Mucosa of rectum (tissue), 2 donors: ENCODE data around the gene ADAM30.

Source experiments
- H3K27ac ChIP-seq, 2 donors: one replicate each; pipeline ENCODE4 v1.7.0; 2013; ENCODE audit warnings: inconsistent platforms in 2 of 2, low read depth in 2 of 2, low read length in 2 of 2
- H3K27me3 ChIP-seq, 2 donors: one replicate each; pipeline ENCODE4 v1.7.0; 2013; ENCODE audit warnings: low read length in 2 of 2; ENCODE audit not compliant: control insufficient read depth in 2 of 2, insufficient read depth in 2 of 2
- H3K36me3 ChIP-seq, 2 donors: one replicate each; pipeline ENCODE4 v1.7.0; 2013; ENCODE audit warnings: low read length in 2 of 2; ENCODE audit not compliant: control insufficient read depth in 2 of 2, insufficient read depth in 2 of 2
- H3K4me1 ChIP-seq, 2 donors: one replicate each; pipeline ENCODE4 v1.7.0; 2013; ENCODE audit warnings: low read length in 2 of 2, mild to moderate bottlenecking in 1 of 2; ENCODE audit not compliant: control insufficient read depth in 2 of 2, insufficient read depth in 2 of 2
- H3K4me3 ChIP-seq, 2 donors: one replicate each; pipeline ENCODE4 v1.7.0; 2013; ENCODE audit warnings: low read length in 2 of 2
- H3K9ac ChIP-seq, 2 donors: one replicate each; pipeline ENCODE4 v1.7.0; 2013; ENCODE audit warnings: low read length in 2 of 2, low read depth in 1 of 2, mild to moderate bottlenecking in 1 of 2
- H3K9me3 ChIP-seq, 2 donors: one replicate each; pipeline ENCODE4 v1.7.0; 2013; ENCODE audit warnings: low read length in 2 of 2; ENCODE audit not compliant: control insufficient read depth in 2 of 2
- donor health status: healthy.
- donor health status: Normal muscosa, but diverticular disease.

The ADAM30 gene

DNA sequence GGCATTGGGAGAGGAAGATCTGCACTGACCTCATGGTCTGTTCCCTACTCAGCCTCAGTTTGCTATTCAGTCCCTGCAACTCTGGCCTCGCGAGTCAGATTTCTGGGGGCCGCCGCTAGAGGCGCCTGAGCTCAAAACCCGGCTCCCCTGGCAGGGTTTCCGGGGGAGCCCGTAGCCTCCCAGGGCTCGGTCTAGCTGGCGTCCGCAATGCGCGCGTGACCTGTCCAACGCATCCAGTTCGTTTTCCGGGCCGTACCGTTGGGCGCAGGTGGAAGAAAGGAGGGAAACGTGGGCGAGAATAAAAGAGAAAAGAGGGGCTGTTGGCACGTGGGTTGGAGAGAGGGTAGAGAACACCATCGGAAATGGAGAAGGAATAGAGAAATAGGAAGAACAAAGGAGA lies at the start of gene ADAM30:
ADAM30 (minus strand) TSS at position 213 of the 400 bp plus-strand sequence; CDS start at position 34, 179 bp downstream.
- Histone ChIP-seq H3K4me1 (no peaks in the 10 kb centered on the region), H3K27me3 (no peaks in the 10 kb centered on the region), H3K4me3 (no peak within 1 kb of the TSS), H3K27ac (no peak within 1 kb of the TSS), H3K9me3 (no peaks in the 10 kb centered on the region), H3K36me3 (no peaks in the 10 kb centered on the region), H3K9ac (no peak within 1 kb of the TSS)

DNA sequence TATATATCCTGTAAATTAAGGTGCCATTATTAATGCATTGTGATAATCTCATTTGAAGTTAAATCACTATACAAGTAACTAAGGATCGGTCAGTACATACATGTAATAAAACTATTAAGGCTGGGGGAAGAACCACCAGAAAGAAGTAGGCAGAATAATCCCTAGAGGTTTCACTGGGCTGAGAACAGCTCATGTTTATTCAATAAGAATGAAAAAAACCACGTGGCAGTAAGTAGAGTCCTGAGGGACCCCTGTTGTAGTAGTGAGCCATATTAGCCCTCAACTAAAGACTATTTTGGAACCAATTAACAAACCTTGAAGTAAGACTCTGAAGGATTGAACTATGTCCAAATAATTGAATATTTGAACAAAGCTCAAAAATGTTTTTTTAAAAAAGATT lies 46.9 kb upstream of the ADAM30 start:
- Histone ChIP-seq H3K4me1 (no peaks in the 10 kb centered on the region), H3K9me3 (no peaks in the 10 kb centered on the region), H3K9ac (no peak overlapping the region), H3K36me3 (peaks cover 21 to 25% of the 10 kb centered on the region in 2 donors), H3K27me3 (no peaks in the 10 kb centered on the region), H3K4me3 (no peak overlapping the region), H3K27ac (no peak overlapping the region)

DNA sequence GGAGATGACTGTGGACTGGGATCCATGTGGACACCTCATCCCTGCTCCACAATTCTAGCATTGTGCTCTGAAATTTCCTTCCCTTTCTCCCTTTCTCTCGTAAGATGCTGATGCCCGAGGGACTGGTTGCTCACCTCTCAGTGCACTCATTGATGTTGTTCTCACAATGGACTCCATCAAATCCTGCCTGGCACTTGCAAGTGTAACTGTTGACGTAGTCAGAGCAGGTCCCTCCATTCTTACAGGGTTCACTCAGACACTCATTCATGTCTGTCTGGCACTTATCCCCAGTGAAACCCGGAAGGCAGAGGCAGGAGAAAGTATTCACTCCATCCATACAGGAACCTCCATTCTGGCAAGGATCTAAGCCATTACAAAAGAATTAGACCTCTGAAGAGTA lies 45.1 kb upstream of the ADAM30 start:
- Histone ChIP-seq H3K9ac (no peak overlapping the region), H3K27me3 (no peaks in the 10 kb centered on the region), H3K4me1 (no peaks in the 10 kb centered on the region), H3K4me3 (no peak overlapping the region), H3K9me3 (no peaks in the 10 kb centered on the region), H3K27ac (no peak overlapping the region), H3K36me3 (peaks cover 29 to 33% of the 10 kb centered on the region in 2 donors)

DNA sequence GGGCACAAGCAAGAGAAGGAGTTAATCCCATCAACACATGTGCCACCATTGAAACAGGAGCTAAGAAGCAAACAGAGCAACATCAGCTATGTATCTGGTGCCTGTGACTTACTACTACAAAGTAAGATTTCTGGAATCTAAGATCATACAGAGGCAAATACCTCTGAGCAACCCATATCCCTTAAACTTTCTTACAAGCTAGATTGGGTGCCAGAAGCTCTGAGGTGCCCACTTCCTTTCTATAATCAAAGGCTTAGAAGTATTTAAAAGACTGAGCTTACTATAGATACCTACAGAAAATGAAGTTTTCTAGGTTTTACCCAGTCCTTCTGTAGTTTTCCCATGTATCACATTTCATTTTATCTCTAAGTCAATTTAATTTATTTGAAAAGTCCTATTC lies 44.4 kb upstream of the ADAM30 start:
- no peak overlapping the region for H3K9ac ChIP-seq
- H3K9me3 ChIP-seq: no peaks in the 10 kb centered on the region
- no peaks in the 10 kb centered on the region for H3K27me3 ChIP-seq
- H3K4me3 ChIP-seq: no peak overlapping the region
- peaks cover 34 to 39% of the 10 kb centered on the region in 2 donors for H3K36me3 ChIP-seq
- H3K4me1 ChIP-seq: no peaks in the 10 kb centered on the region
- H3K27ac ChIP-seq: no peak overlapping the region

DNA sequence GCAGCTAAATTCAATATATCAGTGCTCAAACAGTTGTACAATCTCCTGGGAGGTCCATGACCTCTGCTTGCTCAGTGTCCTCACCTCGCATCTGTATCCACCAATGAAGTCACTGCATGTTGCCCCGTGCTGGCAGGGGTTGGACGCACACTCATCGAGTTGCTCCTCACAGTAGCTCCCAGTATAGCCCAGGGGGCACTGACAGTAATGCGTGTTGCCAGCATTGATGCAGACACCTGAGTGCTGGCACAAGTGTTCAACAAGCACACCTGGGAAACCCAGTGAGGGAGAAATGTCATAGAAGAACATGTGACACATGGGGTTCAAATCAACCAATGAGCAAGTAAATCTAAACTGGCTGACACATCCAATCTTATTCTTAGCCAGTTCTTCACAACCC lies 40.9 kb upstream of the ADAM30 start:
- Histone ChIP-seq H3K4me3 (no peak overlapping the region), H3K27me3 (no peaks in the 10 kb centered on the region), H3K4me1 (no peaks in the 10 kb centered on the region), H3K36me3 (peaks cover 56 to 65% of the 10 kb centered on the region in 2 donors), H3K27ac (no peak overlapping the region), H3K9me3 (peaks cover 0 to 5% of the 10 kb centered on the region in 2 donors), H3K9ac (no peak overlapping the region)

DNA sequence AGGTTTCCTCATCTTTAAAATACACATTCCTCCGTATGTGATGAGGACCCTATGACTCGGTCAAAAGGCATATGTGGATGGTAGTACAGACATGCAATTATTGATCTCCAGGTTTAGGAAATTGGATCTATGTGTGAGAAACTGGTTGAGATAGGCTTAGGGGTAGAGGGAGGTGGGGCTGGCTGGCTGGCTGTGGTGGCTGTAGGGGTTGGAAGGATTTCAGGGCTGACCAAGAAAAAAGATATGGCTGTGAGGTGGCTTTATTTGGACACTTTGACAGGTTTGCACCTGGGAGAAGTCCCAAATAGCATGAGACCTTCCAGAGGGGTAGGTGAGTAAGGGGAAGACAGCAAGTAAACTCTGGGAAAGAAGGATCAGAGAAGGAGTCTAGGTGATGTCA lies 39.6 kb upstream of the ADAM30 start:
- Histone ChIP-seq H3K27ac (no peak overlapping the region), H3K36me3 (peaks cover 51 to 62% of the 10 kb centered on the region in 2 donors), H3K27me3 (no peaks in the 10 kb centered on the region), H3K9ac (no peak overlapping the region), H3K9me3 (peaks cover 0 to 5% of the 10 kb centered on the region in 2 donors), H3K4me1 (no peaks in the 10 kb centered on the region), H3K4me3 (no peak overlapping the region)

DNA sequence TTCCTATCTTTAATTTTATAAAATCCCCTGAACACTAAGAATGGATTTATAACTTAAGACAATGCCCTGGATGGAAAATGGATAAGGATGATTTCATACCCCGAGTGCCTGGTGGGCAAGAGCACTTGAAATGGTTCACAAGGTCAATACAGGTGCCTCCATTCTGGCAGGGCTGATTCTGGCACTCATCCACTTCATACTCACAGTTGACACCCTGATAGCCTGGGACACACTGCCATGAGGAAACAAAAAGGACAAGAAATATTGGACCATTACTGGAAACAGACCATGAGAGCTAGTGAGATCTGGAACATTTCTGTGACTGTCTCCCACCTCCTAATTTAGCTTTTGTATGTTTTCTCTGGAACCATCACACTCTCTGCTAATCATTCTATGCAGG lies 39.1 kb upstream of the ADAM30 start:
- Histone ChIP-seq H3K27ac (no peak overlapping the region), H3K9ac (no peak overlapping the region), H3K4me3 (no peak overlapping the region), H3K9me3 (peaks cover 0 to 5% of the 10 kb centered on the region in 2 donors), H3K27me3 (no peaks in the 10 kb centered on the region), H3K4me1 (no peaks in the 10 kb centered on the region), H3K36me3 (peaks cover 47 to 59% of the 10 kb centered on the region in 2 donors)

DNA sequence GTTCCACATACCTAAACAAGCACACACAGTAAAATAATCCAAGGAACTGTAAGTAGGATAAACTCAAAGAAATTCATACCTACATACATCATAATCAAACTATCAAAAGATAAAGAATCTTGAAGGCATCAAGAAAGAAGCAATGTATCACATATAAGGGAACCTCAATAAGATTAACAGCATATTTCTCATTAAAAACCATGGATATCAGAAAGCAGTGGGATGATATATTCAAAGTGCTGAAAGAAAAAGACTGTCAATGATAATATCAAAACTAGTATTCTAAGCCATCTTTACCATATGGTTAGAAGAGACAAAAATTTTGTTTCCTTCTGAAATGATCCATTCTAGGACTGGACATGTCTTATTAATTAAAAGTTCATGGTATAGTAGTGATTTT lies 37.1 kb upstream of the ADAM30 start:
- Histone ChIP-seq H3K27ac (no peak overlapping the region), H3K4me3 (no peak overlapping the region), H3K36me3 (peaks cover 40 to 54% of the 10 kb centered on the region in 2 donors), H3K4me1 (no peaks in the 10 kb centered on the region), H3K27me3 (no peaks in the 10 kb centered on the region), H3K9ac (no peak overlapping the region), H3K9me3 (peaks cover 0 to 5% of the 10 kb centered on the region in 2 donors)

DNA sequence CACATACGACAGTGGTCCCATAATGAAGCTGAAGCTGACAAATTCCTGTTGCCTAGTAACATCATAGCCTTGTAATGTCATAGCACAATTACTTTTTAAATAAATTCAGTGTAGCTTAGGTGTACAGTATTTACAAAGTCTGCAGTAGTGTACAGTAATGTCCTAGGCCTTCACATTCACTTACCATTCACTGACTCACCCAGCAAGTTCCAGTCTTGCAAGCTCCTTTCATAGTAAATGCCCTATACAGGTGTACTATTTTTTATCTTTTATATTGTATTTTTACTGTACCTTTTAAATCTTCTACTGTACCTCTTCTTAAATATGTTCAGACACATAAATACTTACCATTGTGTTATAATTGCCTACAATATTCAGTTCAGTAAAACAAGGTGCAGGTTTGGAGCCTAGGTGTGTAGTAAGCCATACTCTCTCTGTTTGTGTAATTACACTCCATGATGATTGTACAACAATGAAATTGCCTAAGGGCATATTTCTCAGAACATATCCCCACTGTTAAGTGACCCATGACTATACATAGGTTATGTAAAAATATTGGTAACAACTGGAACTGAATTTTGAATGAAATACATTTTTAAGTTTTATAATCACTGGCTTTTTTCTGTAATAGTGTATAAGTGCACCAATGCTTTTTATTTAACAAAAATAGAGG lies 33.5 kb upstream of the ADAM30 start:
- Histone ChIP-seq H3K27ac (no peak overlapping the region), H3K36me3 (peaks cover 46 to 54% of the 10 kb centered on the region in 2 donors), H3K27me3 (no peaks in the 10 kb centered on the region), H3K9ac (no peak overlapping the region), H3K4me1 (no peaks in the 10 kb centered on the region), H3K4me3 (no peak overlapping the region), H3K9me3 (peaks cover 0 to 5% of the 10 kb centered on the region in 2 donors)

DNA sequence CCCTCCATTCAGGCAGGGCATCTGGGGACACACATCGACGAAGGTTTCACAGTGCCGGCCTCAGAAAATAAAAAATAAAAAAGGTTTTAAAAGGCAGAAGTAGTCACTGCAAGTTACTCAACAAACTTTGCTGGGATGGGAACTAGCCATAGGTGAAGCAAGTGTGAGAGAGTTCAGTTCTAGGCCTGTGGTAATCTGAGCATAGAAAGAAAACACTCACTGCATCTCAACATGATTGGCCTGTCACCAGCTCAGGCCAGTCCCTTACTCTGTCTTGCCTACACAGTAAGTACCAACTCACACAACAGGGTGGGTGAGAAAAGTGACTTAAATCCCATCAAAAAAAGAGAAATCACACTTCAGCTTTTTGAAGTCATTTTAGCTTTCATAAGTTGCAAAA lies 30.2 kb upstream of the ADAM30 start:
- Histone ChIP-seq H3K4me3 (no peak overlapping the region), H3K36me3 (peaks cover 59 to 64% of the 10 kb centered on the region in 2 donors), H3K27me3 (no peaks in the 10 kb centered on the region), H3K4me1 (no peaks in the 10 kb centered on the region), H3K9ac (no peak overlapping the region), H3K27ac (no peak overlapping the region), H3K9me3 (no peaks in the 10 kb centered on the region)
